HG03354 (cell line): ENCODE results near the gene ASB13.
"Not testable (repeated sequence)": the region's sequence is repeated elsewhere in the genome, so short reads cannot be mapped to it uniquely, and the experiment has no call there.

Experiments
- ATAC-seq: cut with Tn5 transposase; IDR thresholded peaks from one replicate; pipeline ENCODE4 v1.9.1; 2021; ENCODE audit warnings: mild to moderate bottlenecking; ENCODE audit not compliant: unreplicated experiment, poor library complexity, severe bottlenecking

ASB13 gene

GRCh38 chr10:5629303-5630111, 36.9 kb downstream of the ASB13 start:
- ATAC-seq, result peak; percentile 92

- no peak for ATAC-seq
Measured at GRCh38 chr10:5628451-5629302, 37.7 kb downstream of the ASB13 start.

GRCh38 chr10:5627486-5628044, 38.8 kb downstream of the ASB13 start:
- ATAC-seq, result no peak

GRCh38 chr10:5625992-5626777, 40.2 kb downstream of the ASB13 start:
- no peak for ATAC-seq

- ATAC-seq, result no peak
Measured at GRCh38 chr10:5624701-5625100, 41.7 kb downstream of the ASB13 start.

GRCh38 chr10:5623081-5623748, 43.2 kb downstream of the ASB13 start:
- peak; percentile 94 for ATAC-seq

- ATAC-seq, result no peak
Measured at GRCh38 chr10:5622186-5622960, 44.0 kb downstream of the ASB13 start.

- not testable (repeated sequence) for ATAC-seq
Measured at GRCh38 chr10:5621371-5621770, 45.0 kb downstream of the ASB13 start.

- ATAC-seq, result no peak
Measured at GRCh38 chr10:5620966-5621365, 45.4 kb downstream of the ASB13 start.

- ATAC-seq, result no peak
Measured at GRCh38 chr10:5620223-5620721, 46.1 kb downstream of the ASB13 start.

- ATAC-seq, result no peak
Measured at GRCh38 chr10:5619362-5620211, 46.8 kb downstream of the ASB13 start.

GRCh38 chr10:5618829-5619228, 47.6 kb downstream of the ASB13 start:
- ATAC-seq, result no peak

- no peak for ATAC-seq
Measured at GRCh38 chr10:5618042-5618441, 48.4 kb downstream of the ASB13 start.

GRCh38 chr10:5617521-5617920, 48.9 kb downstream of the ASB13 start:
- no peak for ATAC-seq

- no peak for ATAC-seq
Measured at GRCh38 chr10:5616836-5617235, 49.6 kb downstream of the ASB13 start.

GRCh38 chr10:5616046-5616445, 50.3 kb downstream of the ASB13 start:
- no peak for ATAC-seq

GRCh38 chr10:5615316-5615715, 51.1 kb downstream of the ASB13 start:
- ATAC-seq, result no peak
